Fibroblast of skin of scalp (primary cell): ENCODE data around the gene CDK14.
"Not testable (repeated sequence)": the region's sequence is repeated elsewhere in the genome, so short reads cannot be mapped to it uniquely, and the experiment has no call there.

ENCODE experiments used
- DNase-seq: peaks from one replicate; pipeline ENCODE4 v3.0.0-alpha.2; 2013

The CDK14 gene

DNA sequence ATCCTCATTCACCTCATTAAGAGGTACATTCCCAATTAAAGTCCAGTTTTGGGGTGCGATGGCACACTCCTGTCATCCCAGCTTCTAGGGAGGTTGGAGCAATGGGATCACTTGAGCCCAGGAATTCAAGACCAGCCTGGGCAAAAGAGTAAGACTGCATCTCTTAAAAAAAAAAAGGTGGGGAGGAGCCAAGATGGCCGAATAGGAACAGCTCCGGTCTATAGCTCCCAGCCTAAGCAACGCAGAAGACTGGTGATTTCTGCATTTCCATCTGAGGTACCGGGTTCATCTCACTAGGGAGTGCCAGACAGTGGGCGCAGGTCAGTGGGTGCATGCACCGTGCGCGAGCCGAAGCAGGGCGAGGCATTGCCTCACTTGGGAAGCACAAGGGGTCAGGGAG lies 577.1 kb downstream of the CDK14 start:
- not testable (repeated sequence) for DNase-seq

DNA sequence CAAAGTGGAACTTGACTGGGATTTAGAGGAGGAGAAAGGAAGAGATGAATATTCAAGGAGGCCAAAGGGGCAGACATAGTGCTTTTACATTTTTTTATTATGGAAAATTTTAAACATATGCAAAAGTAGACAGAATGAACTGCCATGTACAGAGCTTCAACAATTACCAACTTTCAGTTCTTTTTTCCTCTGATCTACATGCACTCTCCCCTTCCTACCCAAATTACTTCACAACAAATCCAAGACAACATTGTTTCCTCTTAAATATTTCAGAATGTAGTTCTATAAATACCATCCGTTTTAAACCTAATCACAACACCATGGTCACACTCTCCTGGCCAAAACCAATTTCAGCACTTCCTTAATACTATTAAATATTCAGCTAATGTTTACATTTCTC lies 584.6 kb downstream of the CDK14 start:
- DNase-seq = no peak

DNA sequence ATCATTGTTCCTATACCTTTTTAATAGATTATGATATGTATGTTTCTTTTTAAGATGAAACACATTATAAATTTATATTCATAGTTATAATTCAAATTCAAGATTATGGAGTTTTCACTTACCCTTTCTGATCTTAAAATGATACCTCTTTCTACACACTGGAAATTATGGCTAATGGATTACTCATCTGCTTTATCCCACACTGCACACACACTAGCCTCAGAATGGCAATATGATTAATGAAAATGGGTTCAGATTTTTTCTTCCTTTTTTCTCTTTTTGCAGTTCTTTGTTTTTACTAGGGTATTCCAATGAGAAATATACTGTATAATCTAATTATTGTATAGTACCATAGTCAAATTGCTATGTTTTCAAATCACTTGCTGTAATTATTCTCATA lies 585.8 kb downstream of the CDK14 start:
- DNase-seq = no peak

DNA sequence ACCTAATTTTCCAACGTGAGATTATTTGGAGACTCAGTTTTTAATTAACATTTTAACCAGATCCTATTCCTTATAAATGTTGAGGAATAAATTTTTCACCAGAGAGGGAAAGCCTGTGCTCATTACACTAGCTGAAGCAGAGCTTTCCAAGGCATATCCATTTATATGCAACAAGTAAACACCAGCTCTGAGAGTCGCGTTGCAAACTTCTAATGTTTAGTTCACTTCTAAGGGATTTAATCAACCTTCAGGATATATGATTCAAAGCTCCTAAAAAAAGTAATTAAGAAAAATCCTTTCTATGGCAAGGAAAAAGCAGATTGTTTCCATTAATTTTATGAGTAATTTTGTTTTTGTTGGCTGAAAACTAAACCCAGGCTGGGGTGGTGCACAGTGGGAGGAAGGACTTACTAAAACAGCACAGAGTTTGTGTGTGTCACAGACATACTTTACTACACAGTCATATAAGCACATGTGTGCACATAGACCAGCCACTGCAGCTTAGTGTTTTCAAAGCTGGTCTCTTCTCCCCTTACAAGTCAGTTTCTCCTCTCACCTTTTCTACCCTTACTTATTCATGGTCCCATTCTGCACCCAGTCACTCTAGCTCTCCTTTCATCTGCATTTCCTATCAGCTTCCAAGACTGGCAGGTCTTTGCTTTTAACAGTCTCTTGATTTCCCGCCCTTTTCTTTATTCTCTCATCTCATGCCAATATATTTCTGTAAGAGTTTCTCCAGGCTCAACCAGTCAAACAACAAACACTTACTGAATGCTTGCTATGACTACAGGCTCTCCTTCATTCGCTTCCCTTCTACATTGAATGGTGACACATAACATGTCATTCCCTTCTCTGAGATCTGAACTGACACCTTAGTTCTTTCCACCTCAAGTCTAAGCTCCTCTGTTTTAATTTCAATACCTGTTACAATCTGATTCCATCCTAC lies 587.0 kb downstream of the CDK14 start:
- DNase-seq = peak; percentile 96

DNA sequence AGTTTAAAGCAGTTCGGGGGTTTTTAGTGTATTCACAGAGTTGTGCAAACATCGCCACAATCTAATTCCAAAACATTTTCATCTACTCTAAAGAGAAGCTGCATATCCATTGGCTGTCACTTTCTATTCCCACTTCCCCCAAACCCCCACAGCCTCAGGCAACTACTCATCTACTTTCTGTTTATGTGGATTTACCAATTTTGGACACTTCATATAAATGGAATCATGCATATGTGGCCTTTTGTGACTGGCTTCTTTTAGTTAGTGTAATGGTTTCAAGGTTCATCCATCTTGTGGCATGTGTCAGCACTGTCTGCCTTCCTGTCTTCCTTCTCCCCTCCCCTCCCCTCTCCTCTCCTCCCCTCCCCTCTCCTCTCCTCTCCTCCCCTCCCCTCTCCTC lies 589.6 kb downstream of the CDK14 start:
- peak; percentile 51 for DNase-seq

DNA sequence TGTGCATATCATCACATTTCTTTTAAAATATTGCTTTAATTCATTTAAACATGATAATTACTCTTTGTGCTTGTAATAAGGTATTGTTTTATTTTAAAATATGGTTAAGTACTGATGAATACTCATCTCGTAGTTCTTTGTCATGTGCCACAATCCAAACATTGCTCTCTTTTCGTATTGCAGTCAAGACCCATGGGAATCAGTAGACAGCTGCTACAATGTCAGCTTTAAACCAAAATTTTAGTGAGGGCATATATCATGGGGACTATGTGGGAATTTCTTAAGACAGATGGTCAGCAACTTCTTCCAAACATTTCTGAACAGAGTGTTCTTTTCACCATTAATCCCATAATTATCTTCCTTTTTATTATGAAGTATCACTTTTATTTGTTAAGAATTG lies 590.9 kb downstream of the CDK14 start:
- no peak for DNase-seq

DNA sequence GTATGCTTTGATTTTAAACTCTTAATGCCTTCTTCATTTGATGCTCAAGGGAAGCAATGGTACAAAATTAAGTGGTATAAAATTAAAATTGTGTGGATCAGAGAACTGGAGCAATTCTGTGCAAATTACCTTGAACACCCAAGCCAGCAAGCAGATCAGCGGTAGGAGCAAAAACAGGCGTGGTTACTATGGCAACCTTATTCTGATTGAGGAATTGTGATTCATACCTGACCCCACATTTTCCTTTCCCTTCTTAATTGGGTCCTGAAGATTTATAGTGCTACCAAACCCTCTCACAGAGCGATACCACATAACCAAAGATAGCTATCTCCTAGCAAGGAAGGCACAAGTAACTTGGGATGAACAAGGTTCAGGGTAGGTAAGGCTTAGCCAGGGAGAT lies 595.6 kb downstream of the CDK14 start:
- no peak for DNase-seq

DNA sequence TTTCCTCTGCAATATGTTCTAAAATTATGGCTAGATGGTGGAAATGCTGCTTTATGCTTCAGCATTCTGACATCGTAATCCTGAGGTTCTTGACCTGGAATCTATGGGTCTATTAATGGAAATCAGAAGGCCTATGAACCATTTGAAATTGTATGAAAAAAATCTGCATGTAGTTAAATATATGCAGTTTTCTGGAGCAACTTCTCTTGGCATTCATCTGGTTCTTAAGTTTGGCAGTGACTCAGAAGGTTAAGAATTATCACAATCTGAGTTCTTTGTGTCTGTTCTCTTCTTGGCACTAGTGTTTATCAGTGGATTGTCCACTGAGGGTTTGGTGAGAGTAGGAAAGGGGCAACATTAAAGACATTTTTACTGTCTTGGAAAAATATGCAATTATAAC lies 597.0 kb downstream of the CDK14 start:
- DNase-seq = peak; percentile 57

DNA sequence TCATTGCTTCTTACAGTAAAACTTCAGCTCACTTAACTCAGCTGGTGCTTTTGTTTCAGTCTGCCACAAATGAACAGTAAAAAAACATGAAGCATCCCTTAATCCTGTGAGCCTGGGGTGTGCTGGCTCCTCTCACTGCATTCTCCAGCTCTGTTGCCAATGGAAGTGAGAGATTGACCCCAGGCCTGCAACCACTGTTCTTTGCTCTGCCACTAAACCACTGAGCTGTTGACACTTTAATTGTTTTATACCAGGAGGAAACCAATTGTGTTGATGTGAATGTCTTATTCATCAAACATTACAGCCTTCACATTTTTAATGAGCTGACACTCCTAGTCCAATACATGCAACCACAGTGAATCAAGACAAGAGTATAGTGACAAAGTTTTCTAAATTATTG lies 598.7 kb downstream of the CDK14 start:
- DNase-seq = no peak

DNA sequence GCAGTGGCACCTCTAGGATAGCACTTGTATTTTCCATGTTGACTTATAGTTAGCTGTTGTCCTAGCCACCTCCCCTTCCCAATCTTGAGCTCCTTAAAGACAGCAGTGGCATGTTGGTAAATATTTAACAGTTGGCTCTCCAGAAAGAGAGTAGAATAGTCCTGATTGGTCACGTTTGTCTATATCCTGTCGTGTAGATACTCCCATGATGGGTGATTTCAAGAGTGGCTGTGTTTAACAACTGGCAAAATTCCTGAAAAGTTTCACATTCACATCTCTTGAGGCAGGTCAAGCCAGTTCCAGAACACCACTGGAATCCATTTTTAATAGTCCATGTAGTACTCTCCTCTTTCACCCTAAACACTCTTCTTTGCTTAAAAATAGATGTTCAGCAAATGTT lies 599.9 kb downstream of the CDK14 start:
- no peak for DNase-seq

DNA sequence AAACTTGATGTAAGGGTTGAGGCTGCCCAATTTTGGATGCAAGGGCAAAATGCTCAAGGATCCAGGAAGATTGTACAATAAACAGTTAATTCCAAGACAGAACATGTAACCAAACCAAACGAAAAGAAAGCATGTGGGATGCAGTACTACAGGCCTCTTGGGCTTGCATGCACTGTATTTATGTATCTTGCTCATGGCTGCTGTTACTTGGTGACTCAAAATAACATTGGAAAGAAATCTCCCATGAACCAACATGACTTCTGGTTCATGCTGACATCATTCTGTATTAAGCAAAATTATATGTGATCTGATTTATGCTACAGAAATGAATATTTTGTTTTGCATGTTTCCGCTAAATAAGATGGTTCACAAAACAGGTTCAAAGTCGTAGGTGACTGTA lies 602.2 kb downstream of the CDK14 start:
- no peak for DNase-seq

DNA sequence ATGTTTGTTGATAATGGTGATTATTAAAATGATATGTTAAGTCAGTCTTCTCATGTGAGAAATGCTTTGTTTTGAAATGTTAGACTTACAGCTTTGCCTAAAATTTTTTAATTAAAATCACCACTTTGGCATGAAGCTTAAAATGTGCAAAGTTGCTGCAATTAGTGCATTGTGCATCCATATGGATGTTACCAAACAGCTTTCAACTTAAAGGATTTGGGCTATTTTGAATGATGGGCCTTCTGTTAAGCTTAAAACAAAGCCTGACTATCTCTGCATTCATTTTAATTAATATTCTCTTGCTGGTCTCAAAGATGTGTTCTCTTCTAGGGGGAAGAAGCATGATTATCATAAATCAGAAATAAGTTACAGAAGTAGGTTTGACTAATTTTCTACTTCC lies 603.5 kb downstream of the CDK14 start:
- DNase-seq = no peak

DNA sequence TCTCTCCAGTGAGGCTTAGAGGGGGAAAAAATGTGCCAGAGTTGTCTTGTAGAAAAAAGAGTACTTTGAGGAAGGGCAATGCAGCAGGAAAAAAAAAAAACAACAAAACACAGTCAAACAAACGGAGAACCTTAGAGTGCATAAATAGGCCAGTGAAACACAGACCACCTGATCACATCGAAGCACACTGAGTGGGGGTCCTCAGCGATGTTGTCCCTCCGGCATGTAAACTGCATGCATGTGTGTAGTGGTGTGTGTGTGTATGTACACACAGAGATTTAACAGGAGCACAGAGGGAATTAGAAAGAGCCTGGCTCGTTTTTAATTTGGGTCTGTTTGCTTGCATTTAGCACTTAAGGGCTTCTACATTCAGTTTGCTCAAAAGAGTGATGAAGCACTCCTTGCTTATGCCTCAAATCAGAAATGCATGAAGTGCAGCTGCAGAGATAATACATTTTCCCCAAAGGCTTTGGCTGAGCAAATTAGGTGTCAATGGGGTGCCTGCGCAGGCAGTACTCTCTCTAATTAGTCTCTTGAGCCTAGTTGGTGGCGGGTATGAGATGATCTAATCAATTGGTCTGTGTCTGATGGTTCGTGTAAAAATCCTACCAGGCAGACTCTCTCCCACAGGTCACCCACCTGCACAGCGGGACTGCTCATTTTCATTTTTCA lies 605.5 kb downstream of the CDK14 start:
- DNase-seq = no peak

DNA sequence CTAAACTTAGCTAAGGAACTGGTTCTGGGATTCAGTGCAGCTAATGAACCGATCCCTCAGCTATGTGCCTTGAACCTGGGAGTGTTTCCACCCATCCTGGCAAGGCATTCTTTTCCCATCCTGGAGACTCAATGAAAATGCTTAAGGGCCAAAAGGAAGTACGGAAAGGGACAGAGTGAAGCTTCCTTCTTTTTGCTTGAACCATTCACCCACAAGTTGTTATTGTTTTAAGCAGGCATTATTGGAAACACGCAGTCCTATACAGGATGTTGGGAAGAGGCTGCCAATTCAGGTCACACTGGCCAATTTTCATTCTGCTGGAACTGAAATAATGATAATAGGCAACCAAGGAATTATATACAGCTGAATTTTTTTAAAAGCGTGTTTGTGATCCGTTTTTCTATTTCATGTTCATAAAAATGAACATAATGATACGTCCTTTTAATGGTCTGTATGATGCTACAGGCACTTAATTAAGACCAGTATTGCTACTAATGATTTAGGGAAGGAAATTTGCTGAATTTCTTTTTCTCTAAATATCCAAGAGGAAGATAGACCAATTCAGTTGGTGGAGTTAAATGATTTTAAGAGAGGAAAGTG lies 610.3 kb downstream of the CDK14 start:
- no peak for DNase-seq

DNA sequence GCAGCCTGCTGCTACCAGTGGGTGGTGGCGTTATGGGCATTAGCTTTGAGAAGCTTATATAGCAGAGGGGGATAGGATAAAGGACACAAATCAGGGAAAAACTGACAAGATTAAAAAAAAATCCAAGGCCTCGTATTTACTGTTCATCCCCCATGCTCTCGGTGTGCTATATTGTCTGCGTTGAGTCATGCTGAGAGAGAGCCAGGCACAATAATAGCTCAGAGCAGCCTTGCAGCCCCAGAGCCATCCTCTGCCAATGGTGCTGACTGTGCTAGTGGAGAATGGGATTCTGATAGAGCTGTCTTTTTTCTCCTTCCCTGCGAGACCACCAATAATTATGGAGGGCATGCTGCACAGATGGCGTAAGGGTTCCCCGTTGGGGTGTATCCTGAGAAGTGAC lies 616.5 kb downstream of the CDK14 start:
- DNase-seq = peak; percentile 24

DNA sequence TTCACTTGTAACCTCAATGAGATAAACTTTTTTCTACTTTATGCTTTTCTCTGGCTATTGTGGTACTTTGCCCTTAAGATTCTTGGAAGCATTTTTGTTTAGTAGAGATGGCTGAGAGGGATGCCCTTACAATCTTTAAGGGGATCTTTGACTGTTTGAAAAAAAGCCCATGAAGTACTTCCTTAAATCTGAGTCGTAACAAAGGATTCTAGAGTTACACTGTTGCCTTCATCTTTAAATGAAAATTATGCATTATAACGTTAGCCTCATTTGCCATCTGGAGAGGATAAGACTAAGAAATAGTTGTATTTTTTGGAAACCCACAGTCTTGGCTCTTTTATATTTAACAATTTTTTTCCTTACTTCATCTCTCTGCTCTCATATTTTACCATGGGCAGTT lies 630.3 kb downstream of the CDK14 start:
- no peak for DNase-seq

DNA sequence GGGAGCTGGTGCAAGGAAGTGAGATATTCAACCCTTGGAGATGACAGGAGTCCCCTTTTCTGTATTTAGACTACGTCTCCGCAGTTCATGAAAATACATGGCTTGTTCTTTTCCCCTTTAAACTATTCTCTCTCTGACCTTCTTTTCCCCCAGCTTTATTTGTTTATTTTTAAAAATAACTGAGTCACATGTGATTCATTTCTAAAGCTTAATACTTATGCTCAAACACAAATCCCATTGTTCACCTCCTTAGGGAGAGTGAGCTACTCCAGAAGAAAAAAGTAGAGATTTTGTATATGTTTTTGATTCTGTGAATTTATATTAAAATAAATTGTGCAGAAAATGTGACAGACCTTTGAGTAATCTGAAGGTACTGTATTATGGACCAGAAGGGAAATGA lies 632.2 kb downstream of the CDK14 start:
- DNase-seq = no peak

DNA sequence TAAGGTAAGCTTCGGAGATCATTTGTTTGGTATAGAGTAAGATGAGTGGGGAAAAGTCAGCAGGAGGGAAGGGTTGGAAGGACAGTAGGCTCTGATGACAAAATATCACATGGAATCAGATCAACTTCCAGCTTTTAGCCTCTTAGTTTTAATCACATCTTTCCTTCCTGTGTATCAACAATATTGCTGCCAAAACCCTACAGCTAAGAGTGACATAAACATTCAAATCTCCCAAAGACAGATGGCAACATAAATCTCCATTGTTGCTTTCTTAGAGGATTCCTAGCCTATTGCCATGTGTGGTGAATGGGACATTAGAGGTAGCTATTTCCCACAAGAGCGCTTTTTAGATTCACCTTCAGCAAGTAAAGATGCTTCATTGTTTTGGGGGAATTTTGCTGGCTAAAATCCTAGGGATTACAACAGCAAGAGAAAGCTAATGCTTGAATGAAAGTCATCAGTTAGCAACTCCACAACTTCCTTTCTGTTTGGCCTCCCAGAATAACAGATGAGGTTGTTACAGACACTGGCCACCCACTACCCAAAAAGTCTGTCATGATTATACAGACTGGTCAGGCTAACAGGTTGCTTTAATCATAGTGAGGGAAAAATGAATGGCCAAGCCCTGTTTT lies 632.9 kb downstream of the CDK14 start:
- no peak for DNase-seq

DNA sequence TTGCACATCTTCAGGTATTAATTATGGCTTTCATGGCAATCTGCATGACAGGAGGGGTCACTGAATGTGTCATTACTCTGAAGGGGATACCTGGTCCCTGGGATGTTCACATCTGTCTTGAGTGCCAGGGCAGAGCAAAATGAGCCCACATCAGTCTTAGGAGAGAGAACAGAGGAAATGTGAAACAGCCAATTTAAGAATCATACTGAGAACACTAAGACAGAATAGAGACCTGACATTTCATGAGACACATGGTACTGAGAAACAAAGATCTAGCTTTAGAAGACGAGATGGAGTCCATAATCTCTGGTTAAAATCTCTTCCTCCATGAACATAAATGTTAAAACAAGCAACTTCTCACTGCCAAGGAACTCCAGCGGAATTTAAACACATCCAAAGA lies 634.0 kb downstream of the CDK14 start:
- DNase-seq = no peak

DNA sequence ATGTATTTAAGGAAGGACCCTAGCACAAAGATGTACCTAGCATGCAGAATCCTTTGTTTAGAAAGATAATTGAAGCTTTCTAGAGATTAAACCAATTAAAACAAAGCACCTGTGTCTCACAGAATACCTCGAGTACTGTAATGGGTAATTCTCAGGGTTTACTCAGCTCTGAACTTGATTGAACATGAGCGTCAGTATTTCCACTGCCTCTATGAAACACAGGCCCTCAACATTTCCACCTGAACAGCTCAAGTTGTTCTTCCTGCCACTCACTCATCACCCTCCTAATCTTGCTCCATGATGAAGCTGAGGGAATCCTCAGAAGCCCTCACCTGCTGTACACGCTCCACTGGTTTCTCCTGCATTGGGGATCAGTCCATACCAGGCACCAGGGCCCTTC lies 634.4 kb downstream of the CDK14 start:
- no peak for DNase-seq

DNA sequence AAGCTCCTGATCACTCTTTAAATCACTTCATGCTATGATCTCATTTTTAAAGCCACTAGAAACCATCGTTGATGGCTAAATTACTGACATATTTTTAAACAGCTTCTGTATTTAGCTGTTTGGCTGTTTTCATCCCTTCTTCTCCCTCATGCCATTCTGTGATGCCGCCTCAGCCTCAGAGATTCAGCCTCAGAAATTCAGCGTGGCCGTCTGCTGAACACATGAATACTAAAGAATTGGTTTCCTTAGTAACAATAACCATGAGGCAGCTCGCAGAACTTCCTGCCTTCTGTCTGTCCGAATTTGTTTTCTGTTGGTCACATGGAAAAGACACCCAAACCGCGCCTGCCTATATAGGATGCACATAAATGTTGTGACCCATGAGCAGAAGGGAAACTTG lies 637.1 kb downstream of the CDK14 start:
- DNase-seq = peak; percentile 37

DNA sequence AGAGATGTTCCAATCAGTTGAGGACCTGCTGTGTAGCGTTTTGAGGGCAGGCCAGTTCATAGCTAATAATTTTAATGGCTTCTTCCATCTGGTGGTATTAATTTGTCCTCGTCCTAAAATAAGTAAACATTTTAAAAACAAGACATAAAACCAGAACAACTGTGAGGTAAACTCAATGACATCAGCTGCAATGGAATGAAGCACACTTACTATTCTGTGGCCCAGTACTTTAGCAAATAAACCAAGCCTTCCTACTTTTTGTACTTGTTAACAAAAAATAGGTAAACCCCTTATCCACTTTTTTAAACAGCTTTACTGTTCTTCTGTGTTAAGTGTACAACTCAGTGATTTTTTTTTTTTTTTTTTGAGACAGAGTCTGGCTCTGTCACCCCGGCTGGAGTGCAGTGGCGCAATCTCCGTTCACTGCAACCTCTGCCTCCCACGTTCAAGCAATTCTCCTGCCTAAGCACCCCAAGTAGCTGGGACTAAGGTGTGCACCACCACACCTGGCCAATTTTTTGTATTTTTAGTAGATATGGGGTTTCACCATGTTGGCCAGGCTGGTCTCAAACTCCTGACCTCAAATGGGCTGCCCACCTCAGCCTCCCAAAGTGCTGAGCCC lies 639.2 kb downstream of the CDK14 start:
- DNase-seq = no peak

DNA sequence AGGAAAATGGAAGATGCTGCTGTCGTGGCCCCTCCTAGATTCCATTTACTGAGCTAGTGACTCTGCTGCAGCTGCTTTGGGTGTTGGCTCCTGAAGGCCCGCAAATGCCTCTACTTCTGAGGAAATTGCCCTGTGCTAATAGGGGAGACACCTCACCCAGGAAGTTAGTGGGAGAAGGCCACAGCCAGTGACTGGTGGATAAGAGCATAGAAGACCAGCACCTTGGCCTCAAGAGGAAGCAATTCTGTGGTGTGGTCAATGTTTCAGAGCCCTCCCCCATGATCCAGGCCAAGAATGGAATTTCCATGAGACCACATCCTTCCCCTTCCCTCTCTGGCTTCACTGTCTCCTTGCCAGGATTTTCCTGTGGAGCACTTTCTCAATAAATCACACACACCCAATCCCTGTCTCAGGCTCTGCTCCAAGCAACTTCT lies 643.1 kb downstream of the CDK14 start:
- peak; percentile 86 for DNase-seq
